Measurements from ENCODE around the gene PRDX5.
A peak's percentile ranks its signal among the peaks of the same experiment; 100 is the strongest.

GRCh38 chr11:64341851-64342791 is 24.2 kb downstream of the PRDX5 start:
- TF ChIP-seq CTCF (IDR thresholded peaks at IDR 0.05 in 2 of 3, conservative IDR thresholded peaks at IDR 0.05 in 1 of 3; ENCODE audit: borderline replicate concordance in 1 of 3, insufficient read depth in 1 of 3, low read depth in 2 of 3, low read length in 2 of 3) (peak in 1 of 3 experiments; percentile 51; a peak in 3 of 6 replicates), REST (IDR thresholded peaks at IDR 0.05; ENCODE audit: low read depth) (no peak)

Measured in HCT116 (cell line).